D721Med (cell line): ENCODE results near the gene C4A.
"Not testable (repeated sequence)": the region's sequence is repeated elsewhere in the genome, so short reads cannot be mapped to it uniquely, and the experiment has no call there.

ENCODE experiments used
- DNase-seq: peaks from one replicate; pipeline ENCODE4 v3.0.0; 2011; ENCODE audit warnings: low spot score; ENCODE audit not compliant: insufficient read length
- FAIRE-seq: peaks from 2 replicates; lab custom pipeline; 2011; peaks lifted over from hg19 to GRCh38; lab: Jason Lieb, UNC
- CTCF ChIP-seq: IDR thresholded peaks from 2 replicates; pipeline ENCODE4 v1.5.1; 2012; ENCODE audit warnings: mild to moderate bottlenecking, control low read depth; ENCODE audit not compliant: insufficient read depth; ENCODE audit errors: missing control alignments

The C4A gene

GRCh38 chr6:32047084-32047478 is 65.2 kb downstream of the C4A start:
- no peak for DNase-seq
- no peak for FAIRE-seq
- no peak for TF ChIP-seq CTCF

- FAIRE-seq (no peak), DNase-seq (no peak)
- TF ChIP-seq CTCF, result no peak
These were observed 65.6 kb downstream of the C4A start for GRCh38 chr6:32047539-32047854.

- DNase-seq (no peak), FAIRE-seq (no peak)
- TF ChIP-seq CTCF, result peak; percentile 61
These were observed 66.3 kb downstream of the C4A start for GRCh38 chr6:32047855-32048766.

- not testable (repeated sequence) for DNase-seq, FAIRE-seq
These were observed 67.3 kb downstream of the C4A start for GRCh38 chr6:32049149-32049548.

GRCh38 chr6:32049736-32050135 is 67.9 kb downstream of the C4A start:
- not testable (repeated sequence) for FAIRE-seq, DNase-seq

GRCh38 chr6:32050562-32050961 is 68.7 kb downstream of the C4A start:
- DNase-seq (no peak), FAIRE-seq (no peak)
- no peak for TF ChIP-seq CTCF
